Activated CD8-positive, alpha-beta memory T cell treated with anti-CD3 and anti-CD28 coated beads for 24 hours (primary cell): Measurements from ENCODE around the gene GPSM3.
"Not testable (repeated sequence)": the region's sequence is repeated elsewhere in the genome, so short reads cannot be mapped to it uniquely, and the experiment has no call there.

Source experiments
- DNase-seq: peaks from one replicate; pipeline ENCODE4 v3.0.0-alpha.2; 2020

GPSM3 gene

GRCh38 chr6:32148289-32149091, 44.0 kb downstream of the GPSM3 start:
- peak; percentile 89 for DNase-seq

DNA sequence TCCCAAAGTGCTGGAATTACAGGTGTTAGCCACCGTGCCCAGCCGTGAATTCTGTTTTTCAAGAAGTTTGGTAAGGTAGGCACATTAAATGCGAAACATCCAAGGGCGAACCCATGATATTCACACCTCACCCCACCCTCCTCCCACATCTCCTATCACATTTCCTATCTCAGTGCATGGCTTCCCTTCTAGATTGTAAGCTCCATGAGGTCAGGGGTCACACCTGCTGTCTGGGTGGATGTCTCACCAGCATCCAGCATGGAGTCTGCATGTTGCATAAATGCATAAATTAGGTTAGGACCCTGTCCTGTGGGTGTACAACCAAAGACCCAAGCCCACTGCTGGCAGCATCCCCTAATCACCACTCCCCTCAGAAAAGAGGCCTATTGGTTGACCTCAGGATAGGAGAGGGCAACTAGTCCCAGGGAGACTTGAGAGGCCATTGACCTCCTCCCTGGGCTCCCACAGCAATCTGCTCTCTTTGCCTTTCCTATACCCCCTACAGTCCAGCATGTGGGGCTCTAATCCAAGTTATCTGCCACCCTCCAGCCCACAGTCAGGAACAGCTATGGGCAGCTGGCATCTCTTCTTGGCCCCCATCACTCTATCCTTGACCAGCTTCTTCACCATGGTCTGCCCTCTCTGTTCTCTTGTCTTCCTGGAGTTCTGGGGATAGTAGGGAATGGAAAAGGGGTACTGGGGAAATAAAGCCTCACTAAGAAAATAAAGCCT, 44.9 kb downstream of the GPSM3 start:
- no peak for DNase-seq

DNA sequence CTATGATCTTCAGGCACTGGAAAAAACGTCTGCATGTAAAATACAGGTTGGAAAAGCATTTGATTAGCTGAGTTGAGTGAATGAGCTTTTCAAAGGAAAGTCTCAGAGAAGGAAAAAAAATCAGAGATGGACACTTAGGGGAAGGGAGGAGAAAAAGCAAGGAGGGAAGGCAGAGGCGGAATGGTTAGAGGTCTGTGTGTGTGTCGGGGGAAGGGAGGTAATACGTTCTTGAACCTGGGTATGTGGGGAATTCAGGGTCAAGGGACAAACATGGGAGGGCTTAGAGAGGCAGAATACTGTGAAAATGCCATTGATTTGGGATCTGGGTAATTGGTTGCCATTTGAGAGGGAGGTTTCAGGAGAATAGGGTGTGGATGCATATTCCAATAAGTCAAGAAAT, 45.8 kb downstream of the GPSM3 start:
- DNase-seq, result no peak

- no peak for DNase-seq
These were observed 46.2 kb downstream of the GPSM3 start for GRCh38 chr6:32146287-32146686.

- not testable (repeated sequence) for DNase-seq
These were observed 48.2 kb downstream of the GPSM3 start for GRCh38 chr6:32144238-32144637.
